ENCODE data around the gene FGF7. TPM values are rescaled to one million over a fixed set of nuclear protein-coding genes. Genes with fewer than 3 reads are reported as not detected.
"Not testable (repeated sequence)": the region's sequence is repeated elsewhere in the genome, so short reads cannot be mapped to it uniquely, and the experiment has no call there.

The FGF7 gene
- total RNA-seq, 3 donors from 2014 or later = 33.7 to 178 (median 42.9) TPM

- H3K4me1 ChIP-seq = no peaks in the 10 kb centered on the region
- H3K9me3 ChIP-seq = no peaks in the 10 kb centered on the region
- H3K4me3 ChIP-seq = no peak overlapping the region
Measured at GRCh38 chr15:49464522-49464921, 41.5 kb downstream of the FGF7 start.

GRCh38 chr15:49466119-49466518, 43.1 kb downstream of the FGF7 start:
- intact Hi-C loops (cut with DNase I; ENCODE audit: low total_unique reads) = no loop called here
- DNase-seq (ENCODE audit: low spot score in 2 of 2) = no peak
- Histone ChIP-seq H3K27me3 (no peaks in the 10 kb centered on the region), H3K27ac (no peak overlapping the region), H3K36me3 (no peaks in the 10 kb centered on the region), H3K4me3 (peak overlapping the region in 1 of 3 donors; percentile 17), H3K9me3 (no peaks in the 10 kb centered on the region), H3K4me1 (no peaks in the 10 kb centered on the region)
- TF ChIP-seq CTCF (IDR thresholded peaks at IDR 0.05) = no peak
- no peak for TF ChIP-seq POLR2A (IDR thresholded peaks at IDR 0.05)
- no peak for TF ChIP-seq POLR2AphosphoS5 (IDR thresholded peaks at IDR 0.05)

More at GRCh38 chr15:49464522-49464921, 41.5 kb downstream of the FGF7 start:
- DNase-seq (ENCODE audit: low spot score in 2 of 2) = no peak
- Histone ChIP-seq H3K27me3 (no peaks in the 10 kb centered on the region), H3K36me3 (no peaks in the 10 kb centered on the region), H3K27ac (no peak overlapping the region)
- intact Hi-C loops (cut with DNase I; ENCODE audit: low total_unique reads) = no loop called here
- TF ChIP-seq POLR2A (IDR thresholded peaks at IDR 0.05) = no peak
- TF ChIP-seq POLR2AphosphoS5 (IDR thresholded peaks at IDR 0.05) = no peak
- no peak for TF ChIP-seq CTCF (IDR thresholded peaks at IDR 0.05)

GRCh38 chr15:49467746-49468480, 44.9 kb downstream of the FGF7 start:
- TF ChIP-seq POLR2A (IDR thresholded peaks at IDR 0.05) (no peak), CTCF (IDR thresholded peaks at IDR 0.05) (no peak), POLR2AphosphoS5 (IDR thresholded peaks at IDR 0.05) (no peak)
- no peak for DNase-seq (ENCODE audit: low spot score in 2 of 2)
- H3K4me3 ChIP-seq = no peak overlapping the region
- no peaks in the 10 kb centered on the region for H3K9me3 ChIP-seq
- H3K27ac ChIP-seq = no peak overlapping the region
- intact Hi-C loops (cut with DNase I; ENCODE audit: low total_unique reads) = no loop called here
- no peaks in the 10 kb centered on the region for H3K27me3 ChIP-seq
- H3K4me1 ChIP-seq = no peaks in the 10 kb centered on the region
- no peaks in the 10 kb centered on the region for H3K36me3 ChIP-seq

- intact Hi-C loops (cut with DNase I; ENCODE audit: low total_unique reads) = no loop called here
- DNase-seq (ENCODE audit: low spot score in 2 of 2) = no peak
- H3K4me1 ChIP-seq = no peaks in the 10 kb centered on the region
- H3K36me3 ChIP-seq = no peaks in the 10 kb centered on the region
- H3K27me3 ChIP-seq = no peaks in the 10 kb centered on the region
- no peak for TF ChIP-seq CTCF (IDR thresholded peaks at IDR 0.05)
- no peak for TF ChIP-seq POLR2AphosphoS5 (IDR thresholded peaks at IDR 0.05)
- TF ChIP-seq POLR2A (IDR thresholded peaks at IDR 0.05) = no peak
- no peaks in the 10 kb centered on the region for H3K9me3 ChIP-seq
- no peak overlapping the region for H3K27ac ChIP-seq
- H3K4me3 ChIP-seq = no peak overlapping the region
Measured at GRCh38 chr15:49468481-49468839, 45.4 kb downstream of the FGF7 start.

GRCh38 chr15:49471248-49471647, 48.2 kb downstream of the FGF7 start:
- H3K27me3 ChIP-seq; H3K4me1 ChIP-seq; H3K27ac ChIP-seq; H3K9me3 ChIP-seq; DNase-seq (ENCODE audit: low spot score in 2 of 2); H3K4me3 ChIP-seq; H3K36me3 ChIP-seq; intact Hi-C loops (cut with DNase I; ENCODE audit: low total_unique reads): not testable (repeated sequence)

All from breast epithelium (tissue), 4 donors.